ENCODE results near the gene ZNF236.

The ZNF236 gene

GRCh38 chr18:76827205-76828200, 5.1 kb downstream of the ZNF236 start:
- Histone ChIP-seq H2AFZ (ENCODE audit: low read depth, low read length, severe bottlenecking) (no peak overlapping the region), H3K9ac (ENCODE audit: low read length) (no peak overlapping the region), H3K9me2 (replicated peaks; ENCODE audit: insufficient read depth, low read length) (no peaks in the 10 kb centered on the region), H3K27ac (ENCODE audit: low read depth, low read length) (no peak overlapping the region), H3K9me3 (ENCODE audit: insufficient read depth, low read length) (no peaks in the 10 kb centered on the region), H3K36me3 (ENCODE audit: low read length) (no peaks in the 10 kb centered on the region), H3F3A (ENCODE audit: insufficient read depth) (peaks cover 24% of the 10 kb centered on the region), H3K4me2 (ENCODE audit: low read depth, low read length, poor library complexity, severe bottlenecking) (no peak overlapping the region), H3K4me3 (ENCODE audit: insufficient read depth, low read length, poor library complexity, severe bottlenecking) (no peak overlapping the region), H3K27me3 (ENCODE audit: low read length) (no peaks in the 10 kb centered on the region), H3K79me2 (ENCODE audit: insufficient read depth, low read length) (peaks cover 92% of the 10 kb centered on the region), H4K20me1 (ENCODE audit: low read depth, low read length) (no peaks in the 10 kb centered on the region)
- TF ChIP-seq EZH2phosphoT487 (conservative IDR thresholded peaks at IDR 0.05; ENCODE audit: low read length) (no peak), CTCF (IDR thresholded peaks at IDR 0.05; ENCODE audit: insufficient read depth, low read length, poor library complexity, severe bottlenecking) (no peak)

- no peaks in the 10 kb centered on the region for H3K9me2 ChIP-seq (replicated peaks; ENCODE audit: insufficient read depth, low read length)
- H4K20me1 ChIP-seq (ENCODE audit: low read depth, low read length), result peaks cover 7% of the 10 kb centered on the region
- no peaks in the 10 kb centered on the region for H3K9me3 ChIP-seq (ENCODE audit: insufficient read depth, low read length)
- no peak for TF ChIP-seq CTCF (IDR thresholded peaks at IDR 0.05; ENCODE audit: insufficient read depth, low read length, poor library complexity, severe bottlenecking)
- no peak for TF ChIP-seq EZH2phosphoT487 (conservative IDR thresholded peaks at IDR 0.05; ENCODE audit: low read length)
- no peak overlapping the region for H3K4me3 ChIP-seq (ENCODE audit: insufficient read depth, low read length, poor library complexity, severe bottlenecking)
- no peak overlapping the region for H3K27ac ChIP-seq (ENCODE audit: low read depth, low read length)
- no peaks in the 10 kb centered on the region for H3F3A ChIP-seq (ENCODE audit: insufficient read depth)
- no peak overlapping the region for H3K4me2 ChIP-seq (ENCODE audit: low read depth, low read length, poor library complexity, severe bottlenecking)
- no peak overlapping the region for H3K9ac ChIP-seq (ENCODE audit: low read length)
- peaks cover 90% of the 10 kb centered on the region for H3K79me2 ChIP-seq (ENCODE audit: insufficient read depth, low read length)
- no peak overlapping the region for H2AFZ ChIP-seq (ENCODE audit: low read depth, low read length, severe bottlenecking)
- H3K36me3 ChIP-seq (ENCODE audit: low read length), result no peaks in the 10 kb centered on the region
- no peaks in the 10 kb centered on the region for H3K27me3 ChIP-seq (ENCODE audit: low read length)
Observed at GRCh38 chr18:76834379-76834778, 12.0 kb downstream of the ZNF236 start.

GRCh38 chr18:76835380-76835779, 13.0 kb downstream of the ZNF236 start:
- H4K20me1 ChIP-seq (ENCODE audit: low read depth, low read length), result peaks cover 7% of the 10 kb centered on the region
- H3F3A ChIP-seq (ENCODE audit: insufficient read depth), result no peaks in the 10 kb centered on the region
- H3K4me3 ChIP-seq (ENCODE audit: insufficient read depth, low read length, poor library complexity, severe bottlenecking), result no peak overlapping the region
- H3K79me2 ChIP-seq (ENCODE audit: insufficient read depth, low read length), result peaks cover 90% of the 10 kb centered on the region
- H2AFZ ChIP-seq (ENCODE audit: low read depth, low read length, severe bottlenecking), result no peak overlapping the region
- no peaks in the 10 kb centered on the region for H3K36me3 ChIP-seq (ENCODE audit: low read length)
- H3K9me2 ChIP-seq (replicated peaks; ENCODE audit: insufficient read depth, low read length), result no peaks in the 10 kb centered on the region
- no peaks in the 10 kb centered on the region for H3K27me3 ChIP-seq (ENCODE audit: low read length)
- H3K4me2 ChIP-seq (ENCODE audit: low read depth, low read length, poor library complexity, severe bottlenecking), result no peak overlapping the region
- H3K27ac ChIP-seq (ENCODE audit: low read depth, low read length), result no peak overlapping the region
- TF ChIP-seq CTCF (IDR thresholded peaks at IDR 0.05; ENCODE audit: insufficient read depth, low read length, poor library complexity, severe bottlenecking), result no peak
- no peak for TF ChIP-seq EZH2phosphoT487 (conservative IDR thresholded peaks at IDR 0.05; ENCODE audit: low read length)
- H3K9me3 ChIP-seq (ENCODE audit: insufficient read depth, low read length), result no peaks in the 10 kb centered on the region
- no peak overlapping the region for H3K9ac ChIP-seq (ENCODE audit: low read length)

All from SU-DHL-6 (cell line).